A549 (cell line): ENCODE results near the gene OGFR. TPM values are rescaled to one million over a fixed set of nuclear protein-coding genes. Genes with fewer than 3 reads are reported as not detected.

ENCODE experiments used
- ATAC-seq, 2 experiments: fragments of 200-7000 bp in 1 of 2; fragments of >200 bp in 1 of 2; cut with Nextera tagmentation in 1 of 2; cut with Tn5 transposase in 1 of 2; 3 replicates each; pipeline versions ENCODE4 v1.8.0 to v1.9.1; 2018 to 2020; ENCODE audit warnings: mild to moderate bottlenecking in 1 of 2, moderate library complexity in 1 of 2
- CTCF ChIA-PET: fragments of 300-600 bp; sonication (Branson Sonifier 250); formaldehyde crosslinking; extraction: SDS; loops from one replicate; lab custom pipeline; 2021; ENCODE audit warnings: antibody characterized with exemption, inconsistent platforms; lab: Yijun Ruan, JAX
- POLR2A ChIA-PET: fragments of 350-600 bp; formaldehyde crosslinking; extraction: SDS; loops from one replicate; lab custom pipeline; 2021; ENCODE audit warnings: antibody characterized with exemption, inconsistent platforms; lab: Yijun Ruan, JAX
- DNase-seq, 2 experiments: peaks; one replicate each; pipeline versions ENCODE4 v3.0.0 to v3.0.0-alpha.2; 2011 to 2016; ENCODE audit warnings: low read depth in 1 of 2, low spot score in 1 of 2
- FAIRE-seq: peaks from 2 replicates; lab custom pipeline; 2011; peaks lifted over from hg19 to GRCh38; lab: Jason Lieb, UNC
- H3K27ac ChIP-seq, 2 experiments: fragments of >200 bp; sonication (Bioruptor Twin); formaldehyde crosslinking; 3 replicates each; pipeline ENCODE4 v1.5.1; 2016 to 2017
- H3K4me1 ChIP-seq: fragments of >200 bp; sonication (Bioruptor Twin); formaldehyde crosslinking; 3 replicates; pipeline ENCODE4 v1.6.1; 2016
- H3K4me2 ChIP-seq: fragments of >200 bp; sonication (Bioruptor Twin); formaldehyde crosslinking; 3 replicates; pipeline ENCODE4 v1.6.1; 2016
- H3K4me3 ChIP-seq: fragments of >200 bp; sonication (Bioruptor Twin); formaldehyde crosslinking; 3 replicates; pipeline ENCODE4 v1.5.1; 2016
- H3K9me3 ChIP-seq: fragments of >200 bp; sonication (Bioruptor Twin); formaldehyde crosslinking; 3 replicates; pipeline ENCODE4 v1.6.1; 2016
- BHLHE40 ChIP-seq: IDR thresholded peaks from 2 replicates; pipeline ENCODE4 v1.6.1; 2012; ENCODE audit warnings: low read depth, low read length, inconsistent platforms
- CBX2 ChIP-seq: fragments of 200-600 bp; sonication (generic); IDR thresholded peaks from 2 replicates; pipeline ENCODE4 v1.6.1; 2016; ENCODE audit warnings: low read depth, mild to moderate bottlenecking, borderline replicate concordance
- CBX8 ChIP-seq: fragments of 200-600 bp; sonication (generic); IDR thresholded peaks from 2 replicates; pipeline ENCODE4 v1.6.1; 2016
- EHF ChIP-seq: fragments of 250-450 bp; sonication (Bioruptor Pico); IDR thresholded peaks from 2 replicates; pipeline ENCODE4 v1.5.0; 2020; ENCODE audit warnings: mild to moderate bottlenecking
- EHMT2 ChIP-seq: fragments of 200-600 bp; sonication (generic); IDR thresholded peaks from 2 replicates; pipeline ENCODE4 v1.6.1; 2016; ENCODE audit warnings: antibody characterized with exemption, low read depth, mild to moderate bottlenecking, moderate library complexity
- FOSB ChIP-seq: fragments of 250-450 bp; sonication (Bioruptor Pico); IDR thresholded peaks from 2 replicates; pipeline ENCODE4 v1.5.0; 2020; ENCODE audit warnings: mild to moderate bottlenecking, moderate library complexity
- FOSL2 ChIP-seq, 2 experiments: fragments of 450-650 bp in 1 of 2; fragments of >200 bp in 1 of 2; sonication (Bioruptor Twin) in 1 of 2; formaldehyde crosslinking; IDR thresholded peaks; 2 replicates each; pipeline versions ENCODE4 v1.5.0 to v1.6.1; 2016 to 2020; ENCODE audit warnings: mild to moderate bottlenecking in 1 of 2, moderate library complexity in 1 of 2
- HDAC2 ChIP-seq: fragments of 200-600 bp; sonication (generic); IDR thresholded peaks from 2 replicates; pipeline ENCODE4 v1.6.1; 2016
- HMGXB4 ChIP-seq: fragments of 250-450 bp; sonication (Bioruptor Pico); IDR thresholded peaks from 2 replicates; pipeline ENCODE4 v1.5.0; 2021; ENCODE audit warnings: mild to moderate bottlenecking, moderate library complexity, borderline replicate concordance
- HOXB13 ChIP-seq: fragments of 250-450 bp; sonication (Bioruptor Pico); IDR thresholded peaks from 2 replicates; pipeline ENCODE4 v1.5.0; 2020; ENCODE audit warnings: low read depth, mild to moderate bottlenecking, moderate library complexity
- HOXB5 ChIP-seq: fragments of 250-450 bp; sonication (Bioruptor Pico); IDR thresholded peaks from 2 replicates; pipeline ENCODE4 v1.5.0; 2020; ENCODE audit warnings: mild to moderate bottlenecking, moderate library complexity
- JUNB ChIP-seq: fragments of >200 bp; sonication (Bioruptor Twin); formaldehyde crosslinking; IDR thresholded peaks from 2 replicates; pipeline ENCODE4 v1.6.1; 2016
- KDM1A ChIP-seq: fragments of 200-600 bp; sonication (generic); IDR thresholded peaks from 2 replicates; pipeline ENCODE4 v1.6.1; 2016; ENCODE audit warnings: low read depth, mild to moderate bottlenecking
- NPAS2 ChIP-seq: fragments of 250-450 bp; sonication (Bioruptor Pico); IDR thresholded peaks from 2 replicates; pipeline ENCODE4 v1.8.0; 2022; ENCODE audit warnings: mild to moderate bottlenecking, moderate library complexity, borderline replicate concordance
- NR3C1 ChIP-seq: fragments of >200 bp; sonication (Bioruptor Twin); formaldehyde crosslinking; IDR thresholded peaks from 3 replicates; pipeline ENCODE4 v1.6.1; 2017
- PBX3 ChIP-seq: IDR thresholded peaks from 2 replicates; pipeline ENCODE4 v1.6.1; 2012
- POLR2A ChIP-seq: IDR thresholded peaks from 2 replicates; pipeline ENCODE4 v1.6.1; 2012; ENCODE audit warnings: mild to moderate bottlenecking, low read length
- POLR2AphosphoS2 ChIP-seq: conservative IDR thresholded peaks from 2 replicates; pipeline ENCODE4 v1.6.1; 2012; ENCODE audit warnings: low read length, improper control_type of control experiment, inconsistent platforms
- RAD21 ChIP-seq, 2 experiments: fragments of >200 bp in 1 of 2; sonication (Bioruptor Twin) in 1 of 2; formaldehyde crosslinking in 1 of 2; IDR thresholded peaks in 1 of 2; conservative IDR thresholded peaks in 1 of 2; 2 replicates in 1 of 2; 3 replicates in 1 of 2; pipeline ENCODE4 v1.6.1; 2012 to 2018; ENCODE audit warnings: inconsistent platforms in 1 of 2
- RCOR1 ChIP-seq: fragments of 150-350 bp; IDR thresholded peaks from 2 replicates; pipeline ENCODE4 v1.6.1; 2014; ENCODE audit warnings: antibody characterized with exemption, low read length, low read depth
- RFX5 ChIP-seq: fragments of 450-650 bp; IDR thresholded peaks from 2 replicates; pipeline ENCODE4 v1.7.1; 2014; ENCODE audit warnings: antibody characterized with exemption, mild to moderate bottlenecking, moderate library complexity
- SMC3 ChIP-seq: fragments of >200 bp; sonication (Bioruptor Twin); formaldehyde crosslinking; IDR thresholded peaks from 3 replicates; pipeline ENCODE4 v1.6.1; 2018; ENCODE audit warnings: inconsistent platforms
- TP53 ChIP-seq: fragments of 250-450 bp; sonication (Bioruptor Pico); IDR thresholded peaks from 2 replicates; pipeline ENCODE4 v1.5.0; 2021; ENCODE audit warnings: mild to moderate bottlenecking, moderate library complexity
- ZFP36 ChIP-seq: fragments of 450-650 bp; IDR thresholded peaks from 2 replicates; pipeline ENCODE4 v1.6.1; 2014; ENCODE audit warnings: borderline replicate concordance; ENCODE audit not compliant: partially characterized antibody
- ZNF302 ChIP-seq: fragments of 250-450 bp; sonication (Bioruptor Pico); IDR thresholded peaks from 2 replicates; pipeline ENCODE4 v1.9.0; 2021; ENCODE audit warnings: inconsistent platforms, mild to moderate bottlenecking, moderate library complexity
- ZSCAN20 ChIP-seq: fragments of 250-450 bp; sonication (Bioruptor Pico); IDR thresholded peaks from 2 replicates; pipeline ENCODE4 v1.8.0; 2022; ENCODE audit warnings: mild to moderate bottlenecking, moderate library complexity
- WGBS: methylation state at CpG from one replicate; pipeline ENCODE4 v1.1.6; 2017; ENCODE audit errors: missing lambda C conversion rate; 5-methylcytosine and 5-hydroxymethylcytosine counted together
- polyA plus RNA-seq, 4 experiments: library from polyadenylated mRNA; depleted of rRNA in 3 of 4; stranded (reverse); fragments of >200 nt; fragmentation: RNase III in 1 of 4; extraction: RNeasy Plus Mini Kit Qiagen cat#74134 plus additional on column Dnase treatment in 1 of 4; gene quantifications; 2 replicates in 3 of 4; 3 replicates in 1 of 4; pipeline ENCODE4 v1.2.3, GENCODE V29; 2011 to 2017
- TF ChIP-seq, protein P1 (sequence below): fragments of >200 bp; sonication (Bioruptor Twin); formaldehyde crosslinking; IDR thresholded peaks from 3 replicates; pipeline ENCODE4 v1.6.1; 2016
- TF ChIP-seq, protein P2 (sequence below): fragments of >200 bp; sonication (Bioruptor Twin); formaldehyde crosslinking; IDR thresholded peaks from 2 replicates; pipeline ENCODE4 v1.6.1; 2016
- TF ChIP-seq, protein P3 (sequence below): fragments of 200-600 bp; sonication (generic); IDR thresholded peaks from 2 replicates; pipeline ENCODE4 v1.6.1; 2016; ENCODE audit warnings: antibody characterized with exemption, mild to moderate bottlenecking, moderate library complexity

OGFR gene
- polyA plus RNA-seq, 2 of the 4 experiments (the other 2 are of a cell fraction), result 15.9 to 35.6 TPM

DNA sequence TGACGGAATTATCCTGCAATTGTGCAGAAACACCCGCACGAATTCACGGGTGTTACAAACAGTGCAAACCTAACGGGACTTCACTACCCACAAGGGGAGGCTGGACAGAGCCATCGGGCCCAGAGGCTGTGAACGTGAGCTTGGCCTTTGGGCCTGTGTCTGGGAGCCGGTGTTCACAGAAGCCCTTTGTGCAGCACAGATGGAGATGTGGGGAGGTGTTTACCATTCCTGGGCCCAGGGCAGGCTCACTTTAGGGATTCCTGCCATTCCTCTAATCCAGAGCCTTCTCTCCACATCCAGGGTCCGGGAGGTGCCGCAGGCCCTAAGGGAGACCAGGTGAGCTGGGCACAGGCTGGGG lies 27.2 kb downstream of the OGFR start (continued):
- TF ChIP-seq, protein P1, sequence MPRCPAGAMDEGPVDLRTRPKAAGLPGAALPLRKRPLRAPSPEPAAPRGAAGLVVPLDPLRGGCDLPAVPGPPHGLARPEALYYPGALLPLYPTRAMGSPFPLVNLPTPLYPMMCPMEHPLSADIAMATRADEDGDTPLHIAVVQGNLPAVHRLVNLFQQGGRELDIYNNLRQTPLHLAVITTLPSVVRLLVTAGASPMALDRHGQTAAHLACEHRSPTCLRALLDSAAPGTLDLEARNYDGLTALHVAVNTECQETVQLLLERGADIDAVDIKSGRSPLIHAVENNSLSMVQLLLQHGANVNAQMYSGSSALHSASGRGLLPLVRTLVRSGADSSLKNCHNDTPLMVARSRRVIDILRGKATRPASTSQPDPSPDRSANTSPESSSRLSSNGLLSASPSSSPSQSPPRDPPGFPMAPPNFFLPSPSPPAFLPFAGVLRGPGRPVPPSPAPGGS, result no peak
- TF ChIP-seq POLR2AphosphoS2, result no peak

GRCh38 chr20:62832212-62832922 lies 27.7 kb downstream of the OGFR start:
- DNase-seq (no peak), FAIRE-seq (no peak), ATAC-seq (peak in 1 of 2 experiments; percentile 10; a peak in 2 of 6 replicates)
- POLR2A ChIA-PET, result no interaction called here
- Histone ChIP-seq H3K4me3 (no peak overlapping the region), H3K4me1 (peaks cover 16% of the 10 kb centered on the region; the same call in 2 of the 3 replicates), H3K4me2 (no peak overlapping the region), H3K9me3 (no peaks in the 10 kb centered on the region), H3K27ac (peak overlapping the region in 1 of 2 experiments; percentile 24; a peak in 1 of 6 replicates)
- 69% methylated on average over 21 of the region's 22 CpGs for WGBS
- CTCF ChIA-PET, result interaction anchor here (0.6 to 1.9 kb wide), 8 partner anchors 9 to 176 kb away, joined by 3 to 7 read pairs (median 4); no protein-coding TSS in a partner anchor
- TF ChIP-seq BHLHE40 (no peak), HDAC2 (no peak), FOSL2 (IDR thresholded peaks at IDR 0.05) (no peak), FOSL2 (CRISPR knock-in tag; IDR thresholded peaks at IDR 0.05) (no peak), NPAS2 (CRISPR knock-in tag) (no peak), CBX8 (no peak), RFX5 (no peak), JUNB (no peak), NR3C1 (no peak), ZSCAN20 (CRISPR knock-in tag) (no peak), SMC3 (no peak), POLR2A (no peak), EHMT2 (no peak), RAD21 (conservative IDR thresholded peaks at IDR 0.05 in 1 of 2, IDR thresholded peaks at IDR 0.05 in 1 of 2) (no peak), HMGXB4 (no peak), EHF (CRISPR knock-in tag) (no peak), FOSB (CRISPR knock-in tag) (no peak), HOXB13 (no peak), KDM1A (no peak)
- TF ChIP-seq, protein P2, sequence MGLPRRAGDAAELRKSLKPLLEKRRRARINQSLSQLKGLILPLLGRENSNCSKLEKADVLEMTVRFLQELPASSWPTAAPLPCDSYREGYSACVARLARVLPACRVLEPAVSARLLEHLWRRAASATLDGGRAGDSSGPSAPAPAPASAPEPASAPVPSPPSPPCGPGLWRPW, result no peak

GRCh38 chr20:62832951-62833391 lies 28.3 kb downstream of the OGFR start:
- H3K4me3 ChIP-seq, result no peak overlapping the region
- DNase-seq, result no peak
- ChIA-PET CTCF (interaction anchor here (0.6 to 1.9 kb wide), 8 partner anchors 9 to 176 kb away, joined by 3 to 7 read pairs (median 4); no protein-coding TSS in a partner anchor), POLR2A (no interaction called here)
- whole genome bisulfite sequencing, result 87% methylated on average over 14 of the region's 14 CpGs
- ATAC-seq, result no peak
- H3K27ac ChIP-seq, result no peak overlapping the region
- FAIRE-seq, result no peak
- H3K4me2 ChIP-seq, result no peak overlapping the region
- no peaks in the 10 kb centered on the region for H3K9me3 ChIP-seq
- H3K4me1 ChIP-seq, result peaks cover 16% of the 10 kb centered on the region; the same call in 2 of the 3 replicates
- TF ChIP-seq ZNF302 (CRISPR knock-in tag) (no peak), KDM1A (no peak), PBX3 (no peak), RCOR1 (no peak), HOXB5 (CRISPR knock-in tag) (no peak), TP53 (CRISPR knock-in tag) (no peak), FOSL2 (IDR thresholded peaks at IDR 0.05) (no peak), FOSL2 (CRISPR knock-in tag; IDR thresholded peaks at IDR 0.05) (no peak), FOSB (CRISPR knock-in tag) (no peak), EHF (CRISPR knock-in tag) (no peak), ZFP36 (no peak), CBX2 (no peak)
- TF ChIP-seq, protein P3, sequence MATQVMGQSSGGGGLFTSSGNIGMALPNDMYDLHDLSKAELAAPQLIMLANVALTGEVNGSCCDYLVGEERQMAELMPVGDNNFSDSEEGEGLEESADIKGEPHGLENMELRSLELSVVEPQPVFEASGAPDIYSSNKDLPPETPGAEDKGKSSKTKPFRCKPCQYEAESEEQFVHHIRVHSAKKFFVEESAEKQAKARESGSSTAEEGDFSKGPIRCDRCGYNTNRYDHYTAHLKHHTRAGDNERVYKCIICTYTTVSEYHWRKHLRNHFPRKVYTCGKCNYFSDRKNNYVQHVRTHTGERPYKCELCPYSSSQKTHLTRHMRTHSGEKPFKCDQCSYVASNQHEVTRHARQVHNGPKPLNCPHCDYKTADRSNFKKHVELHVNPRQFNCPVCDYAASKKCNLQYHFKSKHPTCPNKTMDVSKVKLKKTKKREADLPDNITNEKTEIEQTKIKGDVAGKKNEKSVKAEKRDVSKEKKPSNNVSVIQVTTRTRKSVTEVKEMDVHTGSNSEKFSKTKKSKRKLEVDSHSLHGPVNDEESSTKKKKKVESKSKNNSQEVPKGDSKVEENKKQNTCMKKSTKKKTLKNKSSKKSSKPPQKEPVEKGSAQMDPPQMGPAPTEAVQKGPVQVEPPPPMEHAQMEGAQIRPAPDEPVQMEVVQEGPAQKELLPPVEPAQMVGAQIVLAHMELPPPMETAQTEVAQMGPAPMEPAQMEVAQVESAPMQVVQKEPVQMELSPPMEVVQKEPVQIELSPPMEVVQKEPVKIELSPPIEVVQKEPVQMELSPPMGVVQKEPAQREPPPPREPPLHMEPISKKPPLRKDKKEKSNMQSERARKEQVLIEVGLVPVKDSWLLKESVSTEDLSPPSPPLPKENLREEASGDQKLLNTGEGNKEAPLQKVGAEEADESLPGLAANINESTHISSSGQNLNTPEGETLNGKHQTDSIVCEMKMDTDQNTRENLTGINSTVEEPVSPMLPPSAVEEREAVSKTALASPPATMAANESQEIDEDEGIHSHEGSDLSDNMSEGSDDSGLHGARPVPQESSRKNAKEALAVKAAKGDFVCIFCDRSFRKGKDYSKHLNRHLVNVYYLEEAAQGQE, result no peak
